BJ (cell line): ENCODE data around the gene LSM12. TPM values are rescaled to one million over a fixed set of nuclear protein-coding genes. Genes with fewer than 3 reads are reported as not detected.

Experiments used
- CTCF ChIA-PET: fragments of 350-600 bp; formaldehyde crosslinking; extraction: SDS; loops from one replicate; lab custom pipeline; 2021; ENCODE audit warnings: antibody characterized with exemption, inconsistent platforms; lab: Yijun Ruan, JAX
- POLR2A ChIA-PET: fragments of 300-600 bp; sonication (Branson Sonifier 250); formaldehyde crosslinking; extraction: SDS; loops from one replicate; lab custom pipeline; 2021; ENCODE audit warnings: antibody characterized with exemption; lab: Charles Lee
- DNase-seq: peaks from one replicate; pipeline ENCODE4 v3.0.0-alpha.2; 2011; ENCODE audit warnings: low read depth
- H3K27me3 ChIP-seq: 2 replicates; pipeline ENCODE4 v1.6.0; 2011; ENCODE audit warnings: low read length; ENCODE audit not compliant: control insufficient read depth, insufficient read depth
- H3K36me3 ChIP-seq: 2 replicates; pipeline ENCODE4 v1.5.1; 2011; ENCODE audit warnings: low read length; ENCODE audit not compliant: control insufficient read depth, insufficient read depth
- H3K4me3 ChIP-seq: 2 replicates; pipeline ENCODE4 v1.5.1; 2011; ENCODE audit warnings: low read depth, mild to moderate bottlenecking, control low read depth, low read length
- polyA plus RNA-seq: library from polyadenylated mRNA; depleted of rRNA; stranded (reverse); fragments of >200 nt; gene quantifications from 2 replicates; pipeline ENCODE4 v1.2.3, GENCODE V29; 2011
- TF ChIP-seq, protein P1 (sequence below): IDR thresholded peaks from 2 replicates; pipeline ENCODE4 v1.5.1; 2011; ENCODE audit warnings: low read depth, mild to moderate bottlenecking, control low read depth, inconsistent platforms, low read length, moderate library complexity; ENCODE audit not compliant: insufficient read depth

Gene LSM12
- polyA plus RNA-seq, 1 experiment: 36.3 TPM

DNA sequence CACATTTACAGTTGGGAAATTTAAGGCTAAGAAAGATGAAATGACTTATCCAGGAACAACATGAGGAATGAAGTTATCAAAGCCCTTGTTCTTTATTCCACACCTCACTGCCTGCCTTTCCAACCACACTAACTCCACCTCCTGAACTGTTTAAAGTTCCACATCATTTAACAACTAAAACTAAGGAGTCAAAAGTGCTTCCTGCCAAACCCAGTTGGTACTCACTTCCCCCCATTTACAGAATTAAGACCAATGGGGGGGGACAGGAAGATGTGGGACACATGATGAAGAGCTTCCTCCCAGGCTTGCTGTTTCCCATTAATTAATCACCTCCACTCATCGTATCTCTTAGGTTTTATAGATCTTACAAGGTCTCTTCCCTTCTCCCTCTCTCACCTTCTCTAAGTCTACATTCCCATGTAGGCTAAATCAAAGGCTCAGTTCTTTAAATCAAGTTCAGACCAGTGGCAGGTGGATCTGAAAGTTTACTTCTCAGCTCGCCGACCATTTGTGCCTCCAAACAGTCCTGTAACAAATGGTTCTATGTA, 32.5 kb downstream of the LSM12 start:
- ChIA-PET POLR2A (no interaction called here), CTCF (interaction anchor here (1.0 kb wide), 1 partner anchor 90 kb away, joined by 3 read pairs; no protein-coding TSS in a partner anchor)
- H3K36me3 ChIP-seq: peaks cover 19% of the 10 kb centered on the region
- H3K4me3 ChIP-seq: no peak overlapping the region
- no peaks in the 10 kb centered on the region for H3K27me3 ChIP-seq
- no peak for DNase-seq
- TF ChIP-seq, protein P1, sequence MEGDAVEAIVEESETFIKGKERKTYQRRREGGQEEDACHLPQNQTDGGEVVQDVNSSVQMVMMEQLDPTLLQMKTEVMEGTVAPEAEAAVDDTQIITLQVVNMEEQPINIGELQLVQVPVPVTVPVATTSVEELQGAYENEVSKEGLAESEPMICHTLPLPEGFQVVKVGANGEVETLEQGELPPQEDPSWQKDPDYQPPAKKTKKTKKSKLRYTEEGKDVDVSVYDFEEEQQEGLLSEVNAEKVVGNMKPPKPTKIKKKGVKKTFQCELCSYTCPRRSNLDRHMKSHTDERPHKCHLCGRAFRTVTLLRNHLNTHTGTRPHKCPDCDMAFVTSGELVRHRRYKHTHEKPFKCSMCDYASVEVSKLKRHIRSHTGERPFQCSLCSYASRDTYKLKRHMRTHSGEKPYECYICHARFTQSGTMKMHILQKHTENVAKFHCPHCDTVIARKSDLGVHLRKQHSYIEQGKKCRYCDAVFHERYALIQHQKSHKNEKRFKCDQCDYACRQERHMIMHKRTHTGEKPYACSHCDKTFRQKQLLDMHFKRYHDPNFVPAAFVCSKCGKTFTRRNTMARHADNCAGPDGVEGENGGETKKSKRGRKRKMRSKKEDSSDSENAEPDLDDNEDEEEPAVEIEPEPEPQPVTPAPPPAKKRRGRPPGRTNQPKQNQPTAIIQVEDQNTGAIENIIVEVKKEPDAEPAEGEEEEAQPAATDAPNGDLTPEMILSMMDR: no peak

DNA sequence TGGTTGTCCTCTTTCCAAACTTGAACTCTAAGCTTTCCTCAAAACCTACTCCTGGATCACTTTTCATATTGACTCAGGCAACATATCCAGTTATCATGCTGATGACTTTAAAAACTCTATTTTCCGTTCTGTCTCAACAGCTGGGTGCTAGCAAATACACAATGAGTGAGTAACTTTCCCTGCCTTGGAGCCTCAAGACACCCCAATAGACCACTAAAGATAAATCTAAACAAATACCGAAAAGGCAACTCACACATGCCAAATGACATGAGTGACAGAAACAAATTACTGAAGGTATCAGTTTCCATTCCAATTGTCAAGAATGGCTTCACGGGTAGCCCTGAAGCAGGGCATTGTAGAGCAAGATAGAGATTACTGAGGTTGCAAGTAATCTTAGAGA, 36.0 kb downstream of the LSM12 start:
- H3K27me3 ChIP-seq: no peaks in the 10 kb centered on the region
- H3K4me3 ChIP-seq: no peak overlapping the region
- no peak for DNase-seq
- ChIA-PET POLR2A (no interaction called here), CTCF (interaction anchor here (0.9 to 1.5 kb wide), 4 partner anchors 10 to 110 kb away, joined by 3 to 8 read pairs (median 4); no protein-coding TSS in a partner anchor)
- TF ChIP-seq, protein P1: no peak
- H3K36me3 ChIP-seq: peaks cover 11% of the 10 kb centered on the region

DNA sequence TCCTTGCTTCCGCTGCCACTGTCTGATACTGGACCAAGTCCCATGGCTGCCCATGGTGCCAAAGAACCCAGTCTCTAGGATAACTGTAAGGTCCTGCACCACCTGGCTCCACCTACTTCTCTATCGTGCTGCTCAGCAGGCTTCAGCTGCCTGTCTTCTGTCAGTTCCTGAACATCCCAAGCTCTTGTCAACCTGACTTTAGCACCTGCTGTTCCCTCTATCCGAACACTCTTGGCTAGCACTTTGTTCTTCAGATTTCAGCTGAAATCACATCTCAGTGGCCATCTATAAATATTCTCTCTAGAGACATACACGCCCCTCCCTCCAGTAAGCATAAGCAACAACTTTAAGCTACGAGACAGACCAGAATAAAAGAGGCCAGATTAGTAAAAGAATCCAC, 36.7 kb downstream of the LSM12 start:
- Histone ChIP-seq H3K27me3 (no peaks in the 10 kb centered on the region), H3K4me3 (no peak overlapping the region), H3K36me3 (peaks cover 11% of the 10 kb centered on the region)
- DNase-seq: no peak
- POLR2A ChIA-PET: no interaction called here
- TF ChIP-seq, protein P1: no peak
- CTCF ChIA-PET: interaction anchor here (0.5 to 1.5 kb wide), 5 partner anchors 9 to 111 kb away, joined by 3 to 8 read pairs (median 3); no protein-coding TSS in a partner anchor

DNA sequence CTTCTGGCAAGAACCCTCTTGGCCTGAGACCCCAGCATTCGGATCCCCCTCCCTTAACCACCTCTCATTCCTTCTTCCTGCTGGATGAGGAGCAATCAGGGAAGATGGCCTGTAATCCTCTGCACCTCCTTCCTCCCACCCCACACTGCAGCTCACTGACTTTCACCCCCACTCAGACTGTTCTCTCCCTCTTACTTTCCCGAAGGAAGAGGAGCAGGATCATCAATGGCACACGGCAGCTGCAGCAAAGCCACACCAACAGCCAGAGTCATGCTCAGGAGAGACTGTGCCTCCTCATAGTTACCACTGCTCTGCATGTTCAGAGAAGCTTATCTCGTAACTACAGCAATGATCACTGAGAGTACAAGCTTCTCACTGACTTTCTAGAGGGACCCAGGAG, 41.6 kb downstream of the LSM12 start:
- POLR2A ChIA-PET: no interaction called here
- DNase-seq: no peak
- peaks cover 11% of the 10 kb centered on the region for H3K36me3 ChIP-seq
- no peak overlapping the region for H3K4me3 ChIP-seq
- CTCF ChIA-PET: interaction anchor here (1.1 to 1.4 kb wide), 4 partner anchors 16 to 115 kb away, joined by 3 to 4 read pairs (median 3); no protein-coding TSS in a partner anchor
- TF ChIP-seq, protein P1: no peak
- no peaks in the 10 kb centered on the region for H3K27me3 ChIP-seq

DNA sequence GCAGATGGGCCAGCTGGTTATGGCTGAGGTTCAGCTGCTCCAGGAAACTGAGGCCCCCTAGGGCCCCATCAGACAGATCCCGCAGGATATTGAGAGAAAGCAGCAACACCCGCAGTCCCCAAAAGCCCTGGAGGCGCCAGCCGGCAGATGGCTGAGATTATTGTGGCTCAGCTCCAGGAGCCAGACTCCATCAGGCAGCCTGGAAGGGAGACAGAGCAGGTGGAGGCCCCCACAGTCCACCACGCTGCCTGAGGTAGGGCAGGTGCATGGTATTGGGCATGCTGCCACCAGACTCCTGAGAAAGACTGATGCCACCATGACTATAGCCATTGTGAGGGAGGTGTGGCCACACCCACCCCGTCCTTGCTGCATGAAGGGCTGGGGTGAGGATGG, 42.2 kb downstream of the LSM12 start:
- CTCF ChIA-PET: interaction anchor here (1.1 to 1.5 kb wide), 3 partner anchors 16 to 114 kb away, joined by 3 to 5 read pairs (median 3); no protein-coding TSS in a partner anchor
- TF ChIP-seq, protein P1: no peak
- no peak for DNase-seq
- Histone ChIP-seq H3K4me3 (no peak overlapping the region), H3K36me3 (peaks cover 11% of the 10 kb centered on the region), H3K27me3 (no peaks in the 10 kb centered on the region)
- POLR2A ChIA-PET: no interaction called here
